K562 (cell line): ENCODE measurements around the gene GDF15. TPM values are rescaled to one million over a fixed set of nuclear protein-coding genes. Genes with fewer than 3 reads are reported as not detected.

Experiments used
- DNMT1 ChIP-seq: fragments of 450-650 bp; IDR thresholded peaks from 2 replicates; pipeline ENCODE4 v1.6.1; 2016; ENCODE audit warnings: antibody characterized with exemption, mild to moderate bottlenecking
- HOXB6 ChIP-seq: fragments of 250-450 bp; sonication (Bioruptor Pico); IDR thresholded peaks from 2 replicates; pipeline ENCODE4 v1.5.1; 2022; ENCODE audit warnings: mild to moderate bottlenecking, borderline replicate concordance
- MEIS2 ChIP-seq: fragments of 450-650 bp; IDR thresholded peaks from 2 replicates; pipeline ENCODE4 v1.6.1; 2014; ENCODE audit warnings: mild to moderate bottlenecking; ENCODE audit not compliant: partially characterized antibody
- TCF7L2 ChIP-seq: fragments of 150-350 bp; IDR thresholded peaks from 2 replicates; pipeline ENCODE4 v1.6.1; 2016; ENCODE audit warnings: low read depth, mild to moderate bottlenecking, low read length, moderate library complexity
- TOE1 ChIP-seq, 2 experiments: fragments of 450-650 bp in 1 of 2; sonication (generic) in 1 of 2; formaldehyde crosslinking in 1 of 2; IDR thresholded peaks; 2 replicates each; pipeline versions ENCODE4 v1.7.1 to v1.8.0; 2016 to 2022; ENCODE audit warnings: borderline replicate concordance in 2 of 2, mild to moderate bottlenecking in 2 of 2, antibody characterized with exemption in 1 of 2, inconsistent platforms in 1 of 2, low read depth in 1 of 2, missing genetic modification reagents in 1 of 2, moderate library complexity in 1 of 2
- TRIM24 ChIP-seq, 2 experiments: fragments of 450-650 bp; IDR thresholded peaks; 2 replicates each; pipeline ENCODE4 v1.6.1; 2016
- ZNF165 ChIP-seq: fragments of 250-450 bp; sonication (Bioruptor Pico); IDR thresholded peaks from 2 replicates; pipeline ENCODE4 v1.4.0; 2020; ENCODE audit warnings: borderline replicate concordance
- ZNF316 ChIP-seq: fragments of 450-650 bp; IDR thresholded peaks from 2 replicates; pipeline ENCODE4 v1.6.1; 2016
- polyA plus RNA-seq, 8 experiments: library from polyadenylated mRNA; depleted of rRNA in 4 of 8; stranded (reverse) in 5 of 8; unstranded in 3 of 8; fragments of >200 nt; fragmentation: Nextera tagmentation in 2 of 8; fragmentation: Illumina TruSeq in 1 of 8; extraction: Ambion mirVana in 2 of 8; extraction: Trizol in 1 of 8; gene quantifications; 2 replicates each; pipeline versions ENCODE4 v1.2.1 to v1.2.3, GENCODE V29; 2011 to 2014; ENCODE audit warnings: inconsistent platforms in 1 of 8, missing spikeins in 1 of 8
- total RNA-seq, 7 experiments: library from RNA; depleted of rRNA in 6 of 7; stranded (reverse); fragments of >200 nt in 6 of 7; fragmentation: Illumina TruSeq in 2 of 7; extraction: Trizol in 2 of 7; gene quantifications; 2 replicates each; pipeline versions ENCODE4 v1.2.1 to v1.2.3, GENCODE V29; 2011 to 2021; ENCODE audit warnings: low replicate concordance in 1 of 7
- TF ChIP-seq, protein P1 (sequence below): sonication (generic); formaldehyde crosslinking; IDR thresholded peaks from 2 replicates; pipeline ENCODE4 v1.8.1; 2023; ENCODE audit warnings: mild to moderate bottlenecking, missing genetic modification reagents, moderate library complexity
- TF ChIP-seq, protein P2 (sequence below): fragments of 450-650 bp; IDR thresholded peaks from 2 replicates; pipeline ENCODE4 v1.6.1; 2016; ENCODE audit warnings: mild to moderate bottlenecking, moderate library complexity
- TF ChIP-seq, protein P3 (sequence below): sonication (generic); formaldehyde crosslinking; IDR thresholded peaks from 2 replicates; pipeline ENCODE4 v1.9.0; 2022; ENCODE audit warnings: mild to moderate bottlenecking, missing genetic modification reagents

The GDF15 gene
- total and polyA plus RNA-seq, 9 of the 15 experiments (the other 6 are each of a cell fraction or from before 2014, with no cell fraction given), result 2.3 to 82.4 (median 12.5) TPM

DNA sequence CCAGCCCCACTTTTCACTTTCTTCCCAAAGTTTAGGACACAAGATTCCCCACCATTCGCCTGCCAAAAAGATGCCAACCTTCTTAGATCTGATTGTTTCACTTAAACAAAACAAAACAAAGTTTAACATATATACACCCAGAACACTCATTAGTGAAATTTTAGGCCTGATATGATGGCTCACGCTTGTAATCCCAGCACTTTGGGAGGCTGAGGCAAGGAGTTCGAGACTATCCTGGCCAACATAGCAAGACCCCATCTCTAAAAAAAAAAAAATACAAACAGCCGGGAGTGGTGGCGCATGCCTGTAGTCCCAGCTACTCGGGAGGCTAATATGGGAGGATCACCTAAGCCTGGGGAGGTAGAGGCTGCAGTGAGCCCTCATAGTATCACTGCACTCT lies 40.7 kb upstream of the GDF15 start (continued):
- TF ChIP-seq, protein P1, sequence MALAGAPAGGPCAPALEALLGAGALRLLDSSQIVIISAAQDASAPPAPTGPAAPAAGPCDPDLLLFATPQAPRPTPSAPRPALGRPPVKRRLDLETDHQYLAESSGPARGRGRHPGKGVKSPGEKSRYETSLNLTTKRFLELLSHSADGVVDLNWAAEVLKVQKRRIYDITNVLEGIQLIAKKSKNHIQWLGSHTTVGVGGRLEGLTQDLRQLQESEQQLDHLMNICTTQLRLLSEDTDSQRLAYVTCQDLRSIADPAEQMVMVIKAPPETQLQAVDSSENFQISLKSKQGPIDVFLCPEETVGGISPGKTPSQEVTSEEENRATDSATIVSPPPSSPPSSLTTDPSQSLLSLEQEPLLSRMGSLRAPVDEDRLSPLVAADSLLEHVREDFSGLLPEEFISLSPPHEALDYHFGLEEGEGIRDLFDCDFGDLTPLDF (CRISPR knock-in tag), result no peak
- TF ChIP-seq TOE1 (IDR thresholded peaks at IDR 0.05; ENCODE audit: borderline replicate concordance) (no peak), TOE1 (CRISPR knock-in tag; IDR thresholded peaks at IDR 0.05; ENCODE audit: borderline replicate concordance, low read depth) (no peak), TRIM24 (IDR thresholded peaks at IDR 0.05) (no peak), ZNF165 (CRISPR knock-in tag) (no peak), HOXB6 (CRISPR knock-in tag) (no peak), ZNF316 (no peak), TCF7L2 (no peak), MEIS2 (no peak), DNMT1 (no peak)
- TF ChIP-seq, protein P2, sequence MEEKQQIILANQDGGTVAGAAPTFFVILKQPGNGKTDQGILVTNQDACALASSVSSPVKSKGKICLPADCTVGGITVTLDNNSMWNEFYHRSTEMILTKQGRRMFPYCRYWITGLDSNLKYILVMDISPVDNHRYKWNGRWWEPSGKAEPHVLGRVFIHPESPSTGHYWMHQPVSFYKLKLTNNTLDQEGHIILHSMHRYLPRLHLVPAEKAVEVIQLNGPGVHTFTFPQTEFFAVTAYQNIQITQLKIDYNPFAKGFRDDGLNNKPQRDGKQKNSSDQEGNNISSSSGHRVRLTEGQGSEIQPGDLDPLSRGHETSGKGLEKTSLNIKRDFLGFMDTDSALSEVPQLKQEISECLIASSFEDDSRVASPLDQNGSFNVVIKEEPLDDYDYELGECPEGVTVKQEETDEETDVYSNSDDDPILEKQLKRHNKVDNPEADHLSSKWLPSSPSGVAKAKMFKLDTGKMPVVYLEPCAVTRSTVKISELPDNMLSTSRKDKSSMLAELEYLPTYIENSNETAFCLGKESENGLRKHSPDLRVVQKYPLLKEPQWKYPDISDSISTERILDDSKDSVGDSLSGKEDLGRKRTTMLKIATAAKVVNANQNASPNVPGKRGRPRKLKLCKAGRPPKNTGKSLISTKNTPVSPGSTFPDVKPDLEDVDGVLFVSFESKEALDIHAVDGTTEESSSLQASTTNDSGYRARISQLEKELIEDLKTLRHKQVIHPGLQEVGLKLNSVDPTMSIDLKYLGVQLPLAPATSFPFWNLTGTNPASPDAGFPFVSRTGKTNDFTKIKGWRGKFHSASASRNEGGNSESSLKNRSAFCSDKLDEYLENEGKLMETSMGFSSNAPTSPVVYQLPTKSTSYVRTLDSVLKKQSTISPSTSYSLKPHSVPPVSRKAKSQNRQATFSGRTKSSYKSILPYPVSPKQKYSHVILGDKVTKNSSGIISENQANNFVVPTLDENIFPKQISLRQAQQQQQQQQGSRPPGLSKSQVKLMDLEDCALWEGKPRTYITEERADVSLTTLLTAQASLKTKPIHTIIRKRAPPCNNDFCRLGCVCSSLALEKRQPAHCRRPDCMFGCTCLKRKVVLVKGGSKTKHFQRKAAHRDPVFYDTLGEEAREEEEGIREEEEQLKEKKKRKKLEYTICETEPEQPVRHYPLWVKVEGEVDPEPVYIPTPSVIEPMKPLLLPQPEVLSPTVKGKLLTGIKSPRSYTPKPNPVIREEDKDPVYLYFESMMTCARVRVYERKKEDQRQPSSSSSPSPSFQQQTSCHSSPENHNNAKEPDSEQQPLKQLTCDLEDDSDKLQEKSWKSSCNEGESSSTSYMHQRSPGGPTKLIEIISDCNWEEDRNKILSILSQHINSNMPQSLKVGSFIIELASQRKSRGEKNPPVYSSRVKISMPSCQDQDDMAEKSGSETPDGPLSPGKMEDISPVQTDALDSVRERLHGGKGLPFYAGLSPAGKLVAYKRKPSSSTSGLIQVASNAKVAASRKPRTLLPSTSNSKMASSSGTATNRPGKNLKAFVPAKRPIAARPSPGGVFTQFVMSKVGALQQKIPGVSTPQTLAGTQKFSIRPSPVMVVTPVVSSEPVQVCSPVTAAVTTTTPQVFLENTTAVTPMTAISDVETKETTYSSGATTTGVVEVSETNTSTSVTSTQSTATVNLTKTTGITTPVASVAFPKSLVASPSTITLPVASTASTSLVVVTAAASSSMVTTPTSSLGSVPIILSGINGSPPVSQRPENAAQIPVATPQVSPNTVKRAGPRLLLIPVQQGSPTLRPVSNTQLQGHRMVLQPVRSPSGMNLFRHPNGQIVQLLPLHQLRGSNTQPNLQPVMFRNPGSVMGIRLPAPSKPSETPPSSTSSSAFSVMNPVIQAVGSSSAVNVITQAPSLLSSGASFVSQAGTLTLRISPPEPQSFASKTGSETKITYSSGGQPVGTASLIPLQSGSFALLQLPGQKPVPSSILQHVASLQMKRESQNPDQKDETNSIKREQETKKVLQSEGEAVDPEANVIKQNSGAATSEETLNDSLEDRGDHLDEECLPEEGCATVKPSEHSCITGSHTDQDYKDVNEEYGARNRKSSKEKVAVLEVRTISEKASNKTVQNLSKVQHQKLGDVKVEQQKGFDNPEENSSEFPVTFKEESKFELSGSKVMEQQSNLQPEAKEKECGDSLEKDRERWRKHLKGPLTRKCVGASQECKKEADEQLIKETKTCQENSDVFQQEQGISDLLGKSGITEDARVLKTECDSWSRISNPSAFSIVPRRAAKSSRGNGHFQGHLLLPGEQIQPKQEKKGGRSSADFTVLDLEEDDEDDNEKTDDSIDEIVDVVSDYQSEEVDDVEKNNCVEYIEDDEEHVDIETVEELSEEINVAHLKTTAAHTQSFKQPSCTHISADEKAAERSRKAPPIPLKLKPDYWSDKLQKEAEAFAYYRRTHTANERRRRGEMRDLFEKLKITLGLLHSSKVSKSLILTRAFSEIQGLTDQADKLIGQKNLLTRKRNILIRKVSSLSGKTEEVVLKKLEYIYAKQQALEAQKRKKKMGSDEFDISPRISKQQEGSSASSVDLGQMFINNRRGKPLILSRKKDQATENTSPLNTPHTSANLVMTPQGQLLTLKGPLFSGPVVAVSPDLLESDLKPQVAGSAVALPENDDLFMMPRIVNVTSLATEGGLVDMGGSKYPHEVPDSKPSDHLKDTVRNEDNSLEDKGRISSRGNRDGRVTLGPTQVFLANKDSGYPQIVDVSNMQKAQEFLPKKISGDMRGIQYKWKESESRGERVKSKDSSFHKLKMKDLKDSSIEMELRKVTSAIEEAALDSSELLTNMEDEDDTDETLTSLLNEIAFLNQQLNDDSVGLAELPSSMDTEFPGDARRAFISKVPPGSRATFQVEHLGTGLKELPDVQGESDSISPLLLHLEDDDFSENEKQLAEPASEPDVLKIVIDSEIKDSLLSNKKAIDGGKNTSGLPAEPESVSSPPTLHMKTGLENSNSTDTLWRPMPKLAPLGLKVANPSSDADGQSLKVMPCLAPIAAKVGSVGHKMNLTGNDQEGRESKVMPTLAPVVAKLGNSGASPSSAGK, result no peak
- TF ChIP-seq, protein P3, sequence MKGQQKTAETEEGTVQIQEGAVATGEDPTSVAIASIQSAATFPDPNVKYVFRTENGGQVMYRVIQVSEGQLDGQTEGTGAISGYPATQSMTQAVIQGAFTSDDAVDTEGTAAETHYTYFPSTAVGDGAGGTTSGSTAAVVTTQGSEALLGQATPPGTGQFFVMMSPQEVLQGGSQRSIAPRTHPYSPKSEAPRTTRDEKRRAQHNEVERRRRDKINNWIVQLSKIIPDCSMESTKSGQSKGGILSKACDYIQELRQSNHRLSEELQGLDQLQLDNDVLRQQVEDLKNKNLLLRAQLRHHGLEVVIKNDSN (CRISPR knock-in tag), result no peak
